RKO (cell line): Measurements from ENCODE around the gene PRXL2A.

ENCODE experiments used
- DNase-seq: peaks from one replicate; pipeline ENCODE4 v3.0.0-alpha.2; 2016; ENCODE audit warnings: low spot score

Gene PRXL2A

GRCh38 chr10:80461208-80462183 lies 53.1 kb downstream of the PRXL2A start:
- no peak for DNase-seq

GRCh38 chr10:80462299-80462980 lies 54.1 kb downstream of the PRXL2A start:
- no peak for DNase-seq

GRCh38 chr10:80462981-80463741 lies 54.8 kb downstream of the PRXL2A start:
- peak; percentile 24 for DNase-seq

GRCh38 chr10:80463868-80464267 lies 55.5 kb downstream of the PRXL2A start:
- no peak for DNase-seq

GRCh38 chr10:80464557-80465450 lies 56.5 kb downstream of the PRXL2A start:
- DNase-seq: no peak

GRCh38 chr10:80465451-80465835 lies 57.1 kb downstream of the PRXL2A start:
- no peak for DNase-seq

- DNase-seq: no peak
Measured at GRCh38 chr10:80465839-80466590, 57.7 kb downstream of the PRXL2A start.

GRCh38 chr10:80466724-80467326 lies 58.5 kb downstream of the PRXL2A start:
- DNase-seq: no peak

- no peak for DNase-seq
Measured at GRCh38 chr10:80468002-80468401, 59.7 kb downstream of the PRXL2A start.

GRCh38 chr10:80468806-80469421 lies 60.6 kb downstream of the PRXL2A start:
- no peak for DNase-seq

- DNase-seq: no peak
Measured at GRCh38 chr10:80470266-80470665, 61.9 kb downstream of the PRXL2A start.

GRCh38 chr10:80471001-80471400 lies 62.6 kb downstream of the PRXL2A start:
- DNase-seq: no peak

- no peak for DNase-seq
Measured at GRCh38 chr10:80471715-80472233, 63.4 kb downstream of the PRXL2A start.

- DNase-seq: no peak
Measured at GRCh38 chr10:80472234-80473095, 64.1 kb downstream of the PRXL2A start.

- no peak for DNase-seq
Measured at GRCh38 chr10:80473096-80473657, 64.8 kb downstream of the PRXL2A start.

GRCh38 chr10:80473692-80474596 lies 65.6 kb downstream of the PRXL2A start:
- DNase-seq: no peak

GRCh38 chr10:80474597-80474910 lies 66.2 kb downstream of the PRXL2A start:
- no peak for DNase-seq
